ENCODE results near the gene MSL3B.

Gene MSL3B

DNA sequence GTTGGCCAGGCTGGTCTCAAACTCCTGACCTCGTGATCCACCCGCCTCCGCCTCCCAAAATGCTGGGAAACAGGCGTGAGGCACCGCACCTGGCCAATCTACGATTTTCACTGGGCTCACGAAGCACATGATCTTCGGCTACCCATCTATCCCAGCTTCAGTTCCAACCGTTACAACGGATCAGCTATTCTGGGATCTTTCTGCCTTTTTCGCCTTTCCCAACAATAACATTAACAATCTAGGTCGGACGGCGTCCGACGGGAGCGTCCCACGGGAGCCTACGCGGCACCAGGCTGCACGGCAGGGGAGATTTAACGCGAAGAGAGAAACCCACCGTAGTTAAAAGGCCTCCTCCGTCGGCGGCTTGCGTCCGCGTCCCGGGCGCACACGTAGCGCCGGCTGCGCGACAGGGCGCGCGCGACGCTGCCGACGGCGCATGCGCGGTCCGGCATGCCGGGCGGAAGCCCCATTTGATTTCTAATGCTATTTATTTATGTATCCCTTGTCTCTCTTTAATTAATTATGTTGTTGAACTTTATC is at the start of gene MSL3B (continued):
- TF ChIP-seq, protein P1, sequence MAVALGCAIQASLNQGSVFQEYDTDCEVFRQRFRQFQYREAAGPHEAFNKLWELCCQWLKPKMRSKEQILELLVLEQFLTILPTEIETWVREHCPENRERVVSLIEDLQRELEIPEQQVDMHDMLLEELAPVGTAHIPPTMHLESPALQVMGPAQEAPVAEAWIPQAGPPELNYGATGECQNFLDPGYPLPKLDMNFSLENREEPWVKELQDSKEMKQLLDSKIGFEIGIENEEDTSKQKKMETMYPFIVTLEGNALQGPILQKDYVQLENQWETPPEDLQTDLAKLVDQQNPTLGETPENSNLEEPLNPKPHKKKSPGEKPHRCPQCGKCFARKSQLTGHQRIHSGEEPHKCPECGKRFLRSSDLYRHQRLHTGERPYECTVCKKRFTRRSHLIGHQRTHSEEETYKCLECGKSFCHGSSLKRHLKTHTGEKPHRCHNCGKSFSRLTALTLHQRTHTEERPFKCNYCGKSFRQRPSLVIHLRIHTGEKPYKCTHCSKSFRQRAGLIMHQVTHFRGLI (CRISPR knock-in tag; IDR thresholded peaks at IDR 0.05) = no peak
- TF ChIP-seq HNRNPL (IDR thresholded peaks at IDR 0.05; ENCODE audit: low read depth, low read length) (no peak), ZFPM2 (CRISPR knock-in tag; IDR thresholded peaks at IDR 0.05) (no peak), ARID1B (IDR thresholded peaks at IDR 0.05) (no peak), SRSF7 (optimal IDR thresholded peaks at IDR 0.05; ENCODE audit: low read depth, low read length) (no peak), MYBL2 (IDR thresholded peaks at IDR 0.05; ENCODE audit: low read depth) (peak; percentile 81), MYBL2 (CRISPR knock-in tag; IDR thresholded peaks at IDR 0.05; ENCODE audit: borderline replicate concordance) (no peak), ATF1 (CRISPR knock-in tag; IDR thresholded peaks at IDR 0.05) (no peak; the same call in 1 of the 2 replicates), ATF1 (tag; IDR thresholded peaks at IDR 0.05) (peak; percentile 88), PHF21A (IDR thresholded peaks at IDR 0.05; ENCODE audit: borderline replicate concordance, low read depth) (no peak), SRF (CRISPR knock-in tag; IDR thresholded peaks at IDR 0.05) (no peak), POLR2G (IDR thresholded peaks at IDR 0.05; ENCODE audit: low read depth, low read length) (peak; percentile 85), LARP7 (IDR thresholded peaks at IDR 0.05) (no peak), SREBF2 (CRISPR knock-in tag; IDR thresholded peaks at IDR 0.05) (no peak), L3MBTL2 (IDR thresholded peaks at IDR 0.05) (peak; percentile 98)
- TF ChIP-seq, protein P2, sequence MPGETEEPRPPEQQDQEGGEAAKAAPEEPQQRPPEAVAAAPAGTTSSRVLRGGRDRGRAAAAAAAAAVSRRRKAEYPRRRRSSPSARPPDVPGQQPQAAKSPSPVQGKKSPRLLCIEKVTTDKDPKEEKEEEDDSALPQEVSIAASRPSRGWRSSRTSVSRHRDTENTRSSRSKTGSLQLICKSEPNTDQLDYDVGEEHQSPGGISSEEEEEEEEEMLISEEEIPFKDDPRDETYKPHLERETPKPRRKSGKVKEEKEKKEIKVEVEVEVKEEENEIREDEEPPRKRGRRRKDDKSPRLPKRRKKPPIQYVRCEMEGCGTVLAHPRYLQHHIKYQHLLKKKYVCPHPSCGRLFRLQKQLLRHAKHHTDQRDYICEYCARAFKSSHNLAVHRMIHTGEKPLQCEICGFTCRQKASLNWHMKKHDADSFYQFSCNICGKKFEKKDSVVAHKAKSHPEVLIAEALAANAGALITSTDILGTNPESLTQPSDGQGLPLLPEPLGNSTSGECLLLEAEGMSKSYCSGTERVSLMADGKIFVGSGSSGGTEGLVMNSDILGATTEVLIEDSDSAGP (CRISPR knock-in tag; IDR thresholded peaks at IDR 0.05) = no peak
- TF ChIP-seq, protein P3, sequence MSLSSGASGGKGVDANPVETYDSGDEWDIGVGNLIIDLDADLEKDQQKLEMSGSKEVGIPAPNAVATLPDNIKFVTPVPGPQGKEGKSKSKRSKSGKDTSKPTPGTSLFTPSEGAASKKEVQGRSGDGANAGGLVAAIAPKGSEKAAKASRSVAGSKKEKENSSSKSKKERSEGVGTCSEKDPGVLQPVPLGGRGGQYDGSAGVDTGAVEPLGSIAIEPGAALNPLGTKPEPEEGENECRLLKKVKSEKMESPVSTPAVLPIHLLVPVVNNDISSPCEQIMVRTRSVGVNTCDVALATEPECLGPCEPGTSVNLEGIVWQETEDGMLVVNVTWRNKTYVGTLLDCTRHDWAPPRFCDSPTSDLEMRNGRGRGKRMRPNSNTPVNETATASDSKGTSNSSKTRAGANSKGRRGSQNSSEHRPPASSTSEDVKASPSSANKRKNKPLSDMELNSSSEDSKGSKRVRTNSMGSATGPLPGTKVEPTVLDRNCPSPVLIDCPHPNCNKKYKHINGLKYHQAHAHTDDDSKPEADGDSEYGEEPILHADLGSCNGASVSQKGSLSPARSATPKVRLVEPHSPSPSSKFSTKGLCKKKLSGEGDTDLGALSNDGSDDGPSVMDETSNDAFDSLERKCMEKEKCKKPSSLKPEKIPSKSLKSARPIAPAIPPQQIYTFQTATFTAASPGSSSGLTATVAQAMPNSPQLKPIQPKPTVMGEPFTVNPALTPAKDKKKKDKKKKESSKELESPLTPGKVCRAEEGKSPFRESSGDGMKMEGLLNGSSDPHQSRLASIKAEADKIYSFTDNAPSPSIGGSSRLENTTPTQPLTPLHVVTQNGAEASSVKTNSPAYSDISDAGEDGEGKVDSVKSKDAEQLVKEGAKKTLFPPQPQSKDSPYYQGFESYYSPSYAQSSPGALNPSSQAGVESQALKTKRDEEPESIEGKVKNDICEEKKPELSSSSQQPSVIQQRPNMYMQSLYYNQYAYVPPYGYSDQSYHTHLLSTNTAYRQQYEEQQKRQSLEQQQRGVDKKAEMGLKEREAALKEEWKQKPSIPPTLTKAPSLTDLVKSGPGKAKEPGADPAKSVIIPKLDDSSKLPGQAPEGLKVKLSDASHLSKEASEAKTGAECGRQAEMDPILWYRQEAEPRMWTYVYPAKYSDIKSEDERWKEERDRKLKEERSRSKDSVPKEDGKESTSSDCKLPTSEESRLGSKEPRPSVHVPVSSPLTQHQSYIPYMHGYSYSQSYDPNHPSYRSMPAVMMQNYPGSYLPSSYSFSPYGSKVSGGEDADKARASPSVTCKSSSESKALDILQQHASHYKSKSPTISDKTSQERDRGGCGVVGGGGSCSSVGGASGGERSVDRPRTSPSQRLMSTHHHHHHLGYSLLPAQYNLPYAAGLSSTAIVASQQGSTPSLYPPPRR (CRISPR knock-in tag; IDR thresholded peaks at IDR 0.05; ENCODE audit: borderline replicate concordance) = no peak
- TF ChIP-seq, protein P4, sequence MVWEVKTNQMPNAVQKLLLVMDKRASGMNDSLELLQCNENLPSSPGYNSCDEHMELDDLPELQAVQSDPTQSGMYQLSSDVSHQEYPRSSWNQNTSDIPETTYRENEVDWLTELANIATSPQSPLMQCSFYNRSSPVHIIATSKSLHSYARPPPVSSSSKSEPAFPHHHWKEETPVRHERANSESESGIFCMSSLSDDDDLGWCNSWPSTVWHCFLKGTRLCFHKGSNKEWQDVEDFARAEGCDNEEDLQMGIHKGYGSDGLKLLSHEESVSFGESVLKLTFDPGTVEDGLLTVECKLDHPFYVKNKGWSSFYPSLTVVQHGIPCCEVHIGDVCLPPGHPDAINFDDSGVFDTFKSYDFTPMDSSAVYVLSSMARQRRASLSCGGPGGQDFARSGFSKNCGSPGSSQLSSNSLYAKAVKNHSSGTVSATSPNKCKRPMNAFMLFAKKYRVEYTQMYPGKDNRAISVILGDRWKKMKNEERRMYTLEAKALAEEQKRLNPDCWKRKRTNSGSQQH (CRISPR knock-in tag; IDR thresholded peaks at IDR 0.05) = no peak
- TF ChIP-seq, protein P5, sequence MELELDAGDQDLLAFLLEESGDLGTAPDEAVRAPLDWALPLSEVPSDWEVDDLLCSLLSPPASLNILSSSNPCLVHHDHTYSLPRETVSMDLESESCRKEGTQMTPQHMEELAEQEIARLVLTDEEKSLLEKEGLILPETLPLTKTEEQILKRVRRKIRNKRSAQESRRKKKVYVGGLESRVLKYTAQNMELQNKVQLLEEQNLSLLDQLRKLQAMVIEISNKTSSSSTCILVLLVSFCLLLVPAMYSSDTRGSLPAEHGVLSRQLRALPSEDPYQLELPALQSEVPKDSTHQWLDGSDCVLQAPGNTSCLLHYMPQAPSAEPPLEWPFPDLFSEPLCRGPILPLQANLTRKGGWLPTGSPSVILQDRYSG (tag; conservative IDR thresholded peaks at IDR 0.05; ENCODE audit: low read depth) = peak; percentile 56; the same call in 1 of the 2 replicates

All from K562 (cell line).